ENCODE results near the gene VWA5B2. TPM values are rescaled to one million over a fixed set of nuclear protein-coding genes. Genes with fewer than 3 reads are reported as not detected.

VWA5B2 gene
- total and polyA plus RNA-seq, 5 donors: 0.07 TPM; not detected in 4

GRCh38 chr3:184189421-184189820 is 40.0 kb upstream of the VWA5B2 start:
- Histone ChIP-seq H3K4me3 (ENCODE audit: low read length) (no peak overlapping the region), H3K27me3 (ENCODE audit: control insufficient read depth, insufficient read depth) (no peaks in the 10 kb centered on the region), H3K9me3 (ENCODE audit: control insufficient read depth, low read length) (no peaks in the 10 kb centered on the region), H3K4me1 (ENCODE audit: control insufficient read depth, insufficient read depth, low read length) (peaks cover 2% of the 10 kb centered on the region), H3K27ac (ENCODE audit: low read length) (no peak overlapping the region)
- ATAC-seq: no peak
- WGBS: 93% methylated on average over 13 of the region's 13 CpGs
- DNase-seq: no peak
- intact Hi-C loops (cut with DNase I): loop anchor here in 2 of 4 donors (5.0 to 10.0 kb wide), 2 partner anchors 42 to 105 kb away; partner anchors contain the start of gene PSMD2 (in 1 of the 2)

- ATAC-seq (no peak), DNase-seq (no peak)
- 93% methylated on average over 10 of the region's 10 CpGs for WGBS
- Histone ChIP-seq H3K9me3 (ENCODE audit: control insufficient read depth, low read length) (no peaks in the 10 kb centered on the region), H3K27ac (ENCODE audit: low read length) (no peak overlapping the region), H3K27me3 (ENCODE audit: control insufficient read depth, insufficient read depth) (no peaks in the 10 kb centered on the region), H3K4me3 (ENCODE audit: low read length) (no peak overlapping the region), H3K4me1 (ENCODE audit: control insufficient read depth, insufficient read depth, low read length) (no peaks in the 10 kb centered on the region)
- intact Hi-C loops (cut with DNase I): no loop called here
These were observed 36.5 kb upstream of the VWA5B2 start for GRCh38 chr3:184192889-184193288.

DNA sequence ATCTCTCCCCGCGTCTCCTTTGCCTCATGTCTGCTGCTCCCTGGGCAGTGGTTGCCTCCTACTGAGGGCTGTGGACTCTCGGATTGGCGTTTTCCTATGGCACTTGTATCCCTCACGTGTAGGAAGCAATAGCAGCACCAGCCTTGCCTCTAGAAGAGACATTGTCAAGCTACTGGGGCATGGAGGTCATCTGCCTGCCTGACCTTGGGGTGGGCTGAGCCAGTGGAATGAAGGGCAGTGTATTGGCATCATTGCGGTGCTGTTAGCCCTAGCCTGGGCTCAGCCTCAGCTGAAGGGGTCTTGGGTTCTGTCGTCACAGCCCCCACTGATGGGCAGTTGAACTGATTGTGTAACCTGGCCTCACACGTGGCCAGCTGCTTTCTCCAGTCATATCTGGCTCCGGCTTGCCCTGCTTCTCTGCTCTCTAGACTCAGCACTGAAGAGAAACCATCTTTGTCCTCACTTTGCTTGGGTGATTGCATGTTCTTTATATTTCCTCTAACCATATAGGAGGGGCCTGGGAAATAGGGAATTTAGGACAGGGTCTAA is 35.3 kb upstream of the VWA5B2 start:
- Histone ChIP-seq H3K9me3 (ENCODE audit: control insufficient read depth, low read length) (no peaks in the 10 kb centered on the region), H3K27me3 (ENCODE audit: control insufficient read depth, insufficient read depth) (no peaks in the 10 kb centered on the region), H3K27ac (ENCODE audit: low read length) (no peak overlapping the region), H3K4me3 (ENCODE audit: low read length) (no peak overlapping the region), H3K4me1 (ENCODE audit: control insufficient read depth, insufficient read depth, low read length) (no peaks in the 10 kb centered on the region)
- no peak for DNase-seq
- intact Hi-C loops (cut with DNase I): no loop called here
- no peak for ATAC-seq
- 85% methylated on average over 9 of the region's 9 CpGs for WGBS

- H3K27me3 ChIP-seq (ENCODE audit: control insufficient read depth, insufficient read depth): no peaks in the 10 kb centered on the region
- 91% methylated on average over 6 of the region's 6 CpGs for WGBS
- no peak for ATAC-seq
These were observed 32.8 kb upstream of the VWA5B2 start for GRCh38 chr3:184196536-184196935.

DNA sequence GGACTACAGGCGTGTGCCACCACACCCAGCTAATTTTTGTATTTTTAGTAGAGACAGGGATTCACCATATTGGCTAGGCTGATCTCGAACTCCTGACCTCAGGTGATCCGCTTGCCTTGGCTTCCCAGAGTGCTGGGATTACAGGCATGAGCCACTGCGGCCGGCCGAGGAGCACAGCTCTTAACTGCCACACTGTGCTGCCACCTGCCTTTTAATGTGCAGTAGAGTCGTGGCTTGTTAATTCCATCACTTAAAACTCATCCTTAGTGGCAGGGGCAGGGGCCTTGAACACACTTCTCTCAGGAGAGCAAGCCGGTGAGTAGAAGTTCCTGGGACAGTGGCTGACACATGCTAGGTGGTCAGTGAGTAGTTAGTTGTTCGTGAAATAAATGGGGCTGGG is 30.9 kb upstream of the VWA5B2 start:
- 79% methylated on average over 9 of the region's 9 CpGs for WGBS
- Histone ChIP-seq H3K27me3 (ENCODE audit: control insufficient read depth, insufficient read depth) (no peaks in the 10 kb centered on the region), H3K4me1 (ENCODE audit: control insufficient read depth, insufficient read depth, low read length) (no peaks in the 10 kb centered on the region), H3K27ac (ENCODE audit: low read length) (no peak overlapping the region), H3K9me3 (ENCODE audit: control insufficient read depth, low read length) (no peaks in the 10 kb centered on the region), H3K4me3 (ENCODE audit: low read length) (no peak overlapping the region)
- intact Hi-C loops (cut with DNase I): no loop called here
- ATAC-seq: no peak
- no peak for DNase-seq

More at GRCh38 chr3:184196536-184196935, 32.8 kb upstream of the VWA5B2 start:
- H3K27ac ChIP-seq (ENCODE audit: low read length): no peak overlapping the region
- intact Hi-C loops (cut with DNase I): no loop called here
- H3K4me1 ChIP-seq (ENCODE audit: control insufficient read depth, insufficient read depth, low read length): no peaks in the 10 kb centered on the region
- no peak overlapping the region for H3K4me3 ChIP-seq (ENCODE audit: low read length)
- no peaks in the 10 kb centered on the region for H3K9me3 ChIP-seq (ENCODE audit: control insufficient read depth, low read length)
- DNase-seq: no peak

DNA sequence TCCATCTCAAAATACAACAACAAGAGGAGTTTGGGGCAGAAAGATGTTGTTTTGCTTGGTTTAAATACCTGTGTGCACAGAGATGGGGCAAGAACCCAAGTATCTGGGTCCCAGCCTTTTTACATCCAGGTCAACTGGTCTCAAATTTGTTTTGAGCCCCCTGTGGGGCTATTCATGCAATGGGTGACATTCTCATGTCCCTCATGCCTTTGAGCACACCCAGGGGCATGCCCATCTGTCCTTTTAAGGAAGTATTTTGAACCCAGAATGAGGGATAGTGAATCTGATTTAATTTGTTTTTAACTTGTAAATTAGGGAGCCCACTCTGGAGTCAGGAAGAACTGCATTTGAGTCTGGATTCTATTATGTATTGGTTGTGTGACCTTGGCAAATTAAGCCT is 28.6 kb upstream of the VWA5B2 start:
- no peak for DNase-seq
- Histone ChIP-seq H3K27ac (ENCODE audit: low read length) (no peak overlapping the region), H3K27me3 (ENCODE audit: control insufficient read depth, insufficient read depth) (no peaks in the 10 kb centered on the region), H3K4me1 (ENCODE audit: control insufficient read depth, insufficient read depth, low read length) (no peaks in the 10 kb centered on the region), H3K4me3 (ENCODE audit: low read length) (no peak overlapping the region), H3K9me3 (ENCODE audit: control insufficient read depth, low read length) (no peaks in the 10 kb centered on the region)
- no peak for ATAC-seq
- intact Hi-C loops (cut with DNase I): no loop called here

- intact Hi-C loops (cut with DNase I): no loop called here
- Histone ChIP-seq H3K4me3 (ENCODE audit: low read length) (no peak overlapping the region), H3K4me1 (ENCODE audit: control insufficient read depth, insufficient read depth, low read length) (no peaks in the 10 kb centered on the region), H3K27me3 (ENCODE audit: control insufficient read depth, insufficient read depth) (no peaks in the 10 kb centered on the region), H3K9me3 (ENCODE audit: control insufficient read depth, low read length) (no peaks in the 10 kb centered on the region), H3K27ac (ENCODE audit: low read length) (no peak overlapping the region)
- DNase-seq (no peak), ATAC-seq (no peak)
- 78% methylated on average over 8 of the region's 8 CpGs for WGBS
These were observed 25.9 kb upstream of the VWA5B2 start for GRCh38 chr3:184203526-184203925.

DNA sequence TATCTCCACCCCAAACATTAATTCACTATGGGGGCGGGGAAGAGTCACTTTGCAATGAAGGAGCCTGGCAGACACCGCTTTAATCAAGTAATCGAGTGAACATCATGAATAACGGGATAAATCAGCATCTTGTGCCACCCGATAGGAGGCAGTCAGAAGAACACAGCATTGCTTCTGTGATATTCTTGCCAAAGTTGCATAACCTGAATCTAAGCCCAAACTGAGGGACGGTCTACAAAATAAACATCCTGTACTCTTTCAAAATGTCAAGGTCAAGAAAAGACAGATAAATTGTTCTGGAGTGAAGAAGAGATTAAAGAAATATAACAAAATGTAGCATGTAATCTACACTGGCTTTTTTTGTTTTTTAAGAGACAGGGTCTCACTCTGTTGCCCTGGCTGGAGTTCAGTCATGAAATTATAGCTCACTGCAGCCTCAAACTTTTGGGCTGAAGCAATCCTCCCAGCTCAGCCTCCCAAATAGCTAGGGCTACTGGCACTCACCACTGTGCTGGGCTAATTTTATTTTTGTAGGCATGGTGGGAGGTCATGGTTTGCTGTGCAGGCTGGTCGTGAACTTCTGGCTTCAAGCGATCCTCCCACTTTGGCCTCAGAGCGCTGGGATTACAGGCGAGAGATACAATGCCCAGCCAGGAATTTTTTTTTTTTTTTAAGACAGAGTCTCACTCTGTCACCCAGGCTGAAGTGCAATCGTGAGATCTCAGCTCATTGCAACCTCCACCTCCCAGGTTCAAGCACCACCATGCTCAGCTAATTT is 20.1 kb upstream of the VWA5B2 start:
- H3K27me3 ChIP-seq (ENCODE audit: control insufficient read depth, insufficient read depth): no peaks in the 10 kb centered on the region
- 43% methylated on average over 11 of the region's 11 CpGs for WGBS
- intact Hi-C loops (cut with DNase I): no loop called here
- no peaks in the 10 kb centered on the region for H3K9me3 ChIP-seq (ENCODE audit: control insufficient read depth, low read length)
- DNase-seq (peak in 1 of 3 donors; percentile 72), ATAC-seq (peak; percentile 68 to 80)
- no peaks in the 10 kb centered on the region for H3K4me1 ChIP-seq (ENCODE audit: control insufficient read depth, insufficient read depth, low read length)
- H3K27ac ChIP-seq (ENCODE audit: low read length): no peak overlapping the region
- H3K4me3 ChIP-seq (ENCODE audit: low read length): no peak overlapping the region

DNA sequence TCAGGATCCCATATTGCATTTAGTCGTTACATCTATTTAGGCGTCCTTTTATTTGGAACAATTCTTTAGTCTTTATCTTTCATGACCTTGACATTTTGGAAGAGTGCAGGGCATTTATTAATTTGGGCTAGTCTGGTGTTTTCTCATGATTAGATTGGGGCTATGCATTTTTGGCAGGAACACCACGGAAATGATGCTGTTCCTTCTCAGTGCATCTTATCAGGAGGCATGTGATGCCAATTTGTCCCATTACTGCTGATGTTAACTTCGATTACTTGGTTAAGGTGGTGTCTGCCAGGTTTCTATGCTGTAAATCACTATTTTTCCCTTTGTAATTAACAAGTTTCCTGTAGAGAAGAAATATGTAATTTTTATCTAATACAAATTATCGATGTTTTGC is 18.1 kb upstream of the VWA5B2 start:
- no peak overlapping the region for H3K4me3 ChIP-seq (ENCODE audit: low read length)
- H3K27ac ChIP-seq (ENCODE audit: low read length): no peak overlapping the region
- H3K9me3 ChIP-seq (ENCODE audit: control insufficient read depth, low read length): no peaks in the 10 kb centered on the region
- DNase-seq (no peak), ATAC-seq (no peak)
- WGBS: 54% methylated on average over 5 of the region's 5 CpGs
- H3K4me1 ChIP-seq (ENCODE audit: control insufficient read depth, insufficient read depth, low read length): no peaks in the 10 kb centered on the region
- H3K27me3 ChIP-seq (ENCODE audit: control insufficient read depth, insufficient read depth): no peaks in the 10 kb centered on the region
- intact Hi-C loops (cut with DNase I): no loop called here

GRCh38 chr3:184211718-184212117 is 17.7 kb upstream of the VWA5B2 start:
- H3K27me3 ChIP-seq (ENCODE audit: control insufficient read depth, insufficient read depth): no peaks in the 10 kb centered on the region
- H3K9me3 ChIP-seq (ENCODE audit: control insufficient read depth, low read length): no peaks in the 10 kb centered on the region
- H3K4me1 ChIP-seq (ENCODE audit: control insufficient read depth, insufficient read depth, low read length): no peaks in the 10 kb centered on the region
- no peak for ATAC-seq
- 73% methylated on average over 5 of the region's 5 CpGs for WGBS
- H3K4me3 ChIP-seq (ENCODE audit: low read length): no peak overlapping the region
- DNase-seq: no peak
- no peak overlapping the region for H3K27ac ChIP-seq (ENCODE audit: low read length)
- intact Hi-C loops (cut with DNase I): no loop called here

DNA sequence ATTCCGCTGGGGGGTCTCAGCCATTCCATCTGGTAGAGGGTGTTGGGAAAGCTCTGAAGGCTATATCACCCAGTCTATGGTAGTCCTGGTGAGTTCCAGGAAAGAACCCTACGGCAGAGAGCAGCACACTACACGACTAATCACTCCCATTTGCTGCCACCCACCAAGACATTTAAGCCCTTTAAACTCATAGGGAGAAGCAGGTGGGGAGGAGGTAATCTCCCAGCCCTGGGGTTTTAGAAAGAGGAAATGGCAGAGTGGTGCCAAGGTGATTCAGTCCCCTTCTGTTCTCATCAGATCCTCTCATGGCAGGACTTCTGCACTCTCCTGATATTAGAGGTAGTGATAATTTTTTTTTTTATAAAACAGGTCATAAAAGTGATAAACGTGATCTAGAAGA is 10.6 kb upstream of the VWA5B2 start:
- intact Hi-C loops (cut with DNase I): no loop called here
- Histone ChIP-seq H3K27ac (ENCODE audit: low read length) (no peak overlapping the region), H3K4me1 (ENCODE audit: control insufficient read depth, insufficient read depth, low read length) (no peaks in the 10 kb centered on the region), H3K27me3 (ENCODE audit: control insufficient read depth, insufficient read depth) (no peaks in the 10 kb centered on the region), H3K4me3 (ENCODE audit: low read length) (no peak overlapping the region), H3K9me3 (ENCODE audit: control insufficient read depth, low read length) (no peaks in the 10 kb centered on the region)
- ATAC-seq (no peak), DNase-seq (no peak)
- WGBS: 49% methylated on average over 4 of the region's 4 CpGs
